ENCODE results near the gene PRR33.

PRR33 gene

DNA sequence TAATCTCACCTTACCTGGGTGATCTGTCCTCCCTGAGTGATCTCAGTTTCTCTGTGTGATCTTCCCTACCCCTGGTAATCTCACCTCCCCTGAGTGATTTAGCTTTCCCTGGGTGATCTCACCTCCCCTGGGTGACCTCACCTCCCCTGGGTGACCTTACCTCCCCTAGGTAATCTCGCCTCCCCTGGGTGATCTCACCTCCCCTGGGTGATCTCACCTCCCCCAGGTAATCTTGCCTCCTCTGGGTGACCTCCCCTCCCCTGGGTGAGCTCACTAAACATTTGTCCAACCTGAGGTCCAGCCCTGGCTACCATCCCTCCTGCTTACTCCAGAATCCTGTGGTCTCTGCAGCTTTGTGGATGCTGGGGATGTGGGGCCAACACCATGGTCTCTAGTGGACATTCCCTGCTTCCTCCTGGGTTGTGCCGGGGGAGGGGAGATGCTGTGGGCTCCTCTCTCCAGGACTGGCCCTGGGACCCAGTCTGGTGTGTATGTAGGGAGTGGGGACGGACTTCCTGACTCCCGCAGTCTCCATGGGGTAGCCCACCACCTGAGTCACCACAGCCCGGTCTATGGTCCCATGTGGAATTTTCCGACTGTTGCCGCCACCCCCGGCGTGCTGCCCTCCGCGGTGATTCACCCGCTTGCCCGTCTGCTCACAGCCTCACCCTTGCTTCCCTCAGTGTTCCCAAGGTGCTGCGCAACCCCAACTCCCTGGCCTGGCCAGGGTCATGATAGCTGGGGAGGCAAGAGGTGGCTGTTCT, 28.9 kb downstream of the PRR33 start:
- no peak for DNase-seq (ENCODE audit: low spot score)

DNA sequence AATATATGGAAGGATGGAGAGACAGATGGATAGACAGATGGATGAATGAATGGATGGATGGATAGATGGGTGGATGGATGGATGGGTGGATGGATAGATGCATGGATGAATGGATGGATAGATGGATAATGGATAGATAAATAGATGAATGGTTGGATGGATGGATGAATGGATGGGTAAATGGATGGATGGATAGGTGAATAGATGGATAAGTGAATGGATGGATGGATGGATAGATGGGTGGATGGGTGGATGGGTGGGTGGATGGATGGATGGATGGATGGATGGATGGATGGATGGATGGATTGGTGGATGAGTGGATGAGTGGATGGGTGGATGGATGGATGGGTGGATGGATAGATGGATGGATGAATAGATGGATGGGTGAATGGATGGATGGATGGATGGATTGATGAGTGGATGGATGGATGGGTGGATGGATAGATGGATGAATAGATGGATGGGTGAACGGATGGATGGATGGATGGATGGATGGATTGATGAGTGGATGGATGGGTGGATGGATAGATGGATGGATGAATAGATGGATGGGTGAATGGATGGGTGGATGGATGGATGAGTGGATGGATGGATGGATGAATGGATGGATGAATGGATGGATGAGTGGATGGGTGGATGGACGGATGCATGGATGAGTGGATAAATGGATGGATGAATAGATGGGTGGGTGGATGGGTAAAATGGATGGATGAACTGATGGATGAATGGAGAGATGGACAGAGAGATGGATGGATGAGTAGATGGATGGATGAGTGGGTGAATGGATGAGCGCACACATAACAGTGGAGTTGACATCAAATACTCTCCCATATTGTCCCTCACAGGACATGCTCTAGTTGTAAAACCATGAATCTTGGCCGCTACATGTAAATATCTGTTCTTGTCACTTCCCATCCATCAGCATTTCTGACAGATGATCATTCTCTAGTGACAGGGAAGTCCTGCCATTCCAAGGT, 30.0 kb downstream of the PRR33 start:
- DNase-seq (ENCODE audit: low spot score), result no peak

DNA sequence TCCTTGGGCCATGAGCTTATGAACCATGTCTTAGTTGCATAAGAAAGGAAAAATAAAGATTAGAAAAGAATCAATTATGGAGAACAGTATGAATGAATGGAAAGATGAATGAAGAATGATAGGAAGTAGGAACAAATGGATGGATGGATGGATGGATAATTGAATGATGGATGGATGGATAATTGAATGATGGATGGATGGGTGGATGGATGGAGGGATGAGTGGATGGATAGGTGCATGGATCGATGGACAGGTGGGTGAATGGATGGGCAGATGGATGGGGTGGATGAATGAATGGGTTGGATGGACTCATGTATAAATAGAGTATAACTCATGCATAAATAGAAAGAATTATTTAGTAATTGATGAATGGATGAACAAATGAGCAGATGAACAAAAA, 31.6 kb downstream of the PRR33 start:
- no peak for DNase-seq (ENCODE audit: low spot score)

- DNase-seq (ENCODE audit: low spot score), result no peak
Measured at GRCh38 chr11:1859004-1859403, 32.7 kb downstream of the PRR33 start.

GRCh38 chr11:1858576-1858975, 33.1 kb downstream of the PRR33 start:
- DNase-seq (ENCODE audit: low spot score), result no peak

GRCh38 chr11:1858154-1858553, 33.5 kb downstream of the PRR33 start:
- no peak for DNase-seq (ENCODE audit: low spot score)

DNA sequence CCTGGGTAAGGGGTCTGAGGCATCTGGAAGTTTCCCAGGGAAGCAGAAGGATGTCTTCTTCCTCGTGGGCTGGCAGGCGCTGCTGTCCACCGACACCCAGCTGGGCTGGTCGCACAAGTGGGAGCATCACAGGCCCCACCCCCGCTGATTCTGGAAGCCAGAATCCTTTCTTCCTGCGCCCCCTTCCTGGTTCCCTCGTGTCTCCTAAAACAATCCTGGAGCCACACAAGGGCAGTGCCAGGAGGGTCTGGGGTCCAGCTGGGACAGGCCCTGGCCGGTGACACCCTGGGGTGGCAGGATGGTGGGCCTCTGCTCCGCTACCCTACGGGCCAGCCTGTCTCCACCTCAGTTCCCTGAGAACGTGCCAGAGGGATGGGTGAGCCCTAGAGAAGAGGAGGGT, 34.6 kb downstream of the PRR33 start:
- no peak for DNase-seq (ENCODE audit: low spot score)

- no peak for DNase-seq (ENCODE audit: low spot score)
Measured at GRCh38 chr11:1856306-1857005, 35.2 kb downstream of the PRR33 start.

GRCh38 chr11:1855886-1856265, 35.8 kb downstream of the PRR33 start:
- no peak for DNase-seq (ENCODE audit: low spot score)

DNA sequence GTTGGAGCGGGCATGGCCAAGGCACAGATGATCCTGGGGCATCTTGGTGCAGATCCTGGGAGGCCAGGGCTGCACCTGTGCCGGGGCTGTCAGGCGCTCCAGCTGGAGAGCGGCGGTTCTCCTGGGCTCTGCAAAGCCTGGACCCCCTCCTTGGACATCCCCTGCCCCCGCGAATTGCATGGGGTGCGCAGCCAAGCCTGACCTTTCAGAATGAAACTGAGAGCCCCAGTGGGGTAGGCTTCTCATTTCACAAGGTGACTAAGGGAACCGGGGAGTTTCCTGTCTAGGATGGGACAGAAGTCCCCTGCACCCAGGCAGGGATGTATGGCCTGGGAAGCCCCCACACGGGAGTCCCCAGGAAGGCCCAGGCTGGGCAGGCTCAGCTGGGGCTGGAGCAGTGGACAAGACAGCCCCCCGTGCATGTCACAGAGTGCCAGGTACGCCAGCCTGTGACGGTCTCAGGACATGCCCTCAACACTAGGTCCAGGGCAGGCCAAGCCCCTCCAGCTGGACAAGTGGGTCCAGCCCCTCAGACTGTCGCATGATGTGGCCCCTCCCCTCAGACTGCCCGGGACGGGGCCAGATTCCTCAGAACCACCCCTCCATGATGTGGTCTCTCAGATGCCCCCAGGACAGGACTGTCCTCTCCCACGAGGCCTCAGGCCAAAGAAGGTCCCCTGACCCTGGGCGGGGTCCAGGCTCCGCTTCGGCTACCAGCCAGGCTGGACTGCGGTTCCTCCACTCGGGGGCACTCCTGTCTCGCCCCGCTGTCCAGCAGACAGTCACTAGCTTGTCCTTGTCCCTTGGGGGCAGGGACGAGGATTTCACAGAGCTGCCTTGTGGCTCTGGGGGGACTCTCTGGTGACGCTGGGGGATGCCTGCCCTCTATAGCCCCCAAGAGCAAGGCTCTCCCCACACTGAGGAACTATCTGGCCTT, 36.5 kb downstream of the PRR33 start:
- no peak for DNase-seq (ENCODE audit: low spot score)

GRCh38 chr11:1854132-1854948, 37.4 kb downstream of the PRR33 start:
- no peak for DNase-seq (ENCODE audit: low spot score)

DNA sequence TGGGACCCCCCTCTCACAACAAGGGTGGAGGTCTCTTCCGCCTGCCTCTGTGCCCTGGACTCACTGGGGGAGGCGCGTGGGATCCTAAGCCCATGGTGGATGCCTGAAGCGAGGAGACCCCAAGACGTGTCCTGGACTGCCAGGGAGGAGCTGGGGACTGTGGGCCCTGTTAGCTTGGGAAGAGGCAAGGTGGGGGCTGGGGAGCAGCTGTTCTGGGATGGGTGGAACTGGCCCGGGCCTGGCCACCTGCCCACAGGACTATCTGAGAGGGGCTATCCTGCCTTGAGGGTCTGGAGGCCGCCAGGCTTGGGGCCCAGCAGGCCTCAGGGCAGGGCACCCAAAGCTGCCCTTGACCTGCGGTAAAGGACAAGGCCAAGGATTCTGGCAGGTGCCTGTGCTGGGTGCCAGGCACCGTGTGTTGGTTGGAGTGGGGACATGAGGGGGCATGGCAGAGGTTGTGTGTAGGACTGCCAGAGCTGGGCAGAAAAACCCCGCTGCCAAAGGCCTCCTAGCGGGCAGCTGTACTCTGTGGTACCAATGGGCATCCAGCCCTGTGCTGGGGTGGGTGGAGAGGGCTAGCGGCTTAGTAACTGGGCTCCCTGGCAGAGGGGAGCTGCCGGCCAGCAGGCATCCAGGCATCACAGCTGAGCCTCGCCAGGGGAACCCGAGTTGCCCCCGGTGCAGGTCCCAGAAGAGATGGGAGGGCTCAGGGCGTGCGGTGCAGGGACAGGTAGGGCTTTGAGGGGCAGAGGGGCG, 38.1 kb downstream of the PRR33 start:
- no peak for DNase-seq (ENCODE audit: low spot score)

DNA sequence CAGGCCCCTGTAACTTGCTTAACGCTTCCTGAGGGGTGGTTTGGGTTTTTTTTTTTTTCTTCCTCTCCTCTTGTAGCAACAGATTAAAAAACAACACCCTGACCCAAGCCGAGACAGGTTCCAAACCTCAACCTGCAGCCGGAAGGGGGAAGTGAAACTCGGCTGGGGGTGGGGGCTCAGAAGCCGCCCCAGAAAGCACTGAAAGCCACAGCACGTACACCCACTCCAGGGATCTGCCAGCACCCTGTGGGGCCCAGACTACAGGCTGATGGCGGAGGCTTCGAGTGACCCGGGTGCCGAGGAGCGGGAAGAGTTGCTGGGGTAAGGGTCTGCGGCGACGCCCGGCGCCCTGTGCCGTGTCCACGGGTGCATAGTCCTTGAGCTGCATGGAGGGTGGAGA, 38.8 kb downstream of the PRR33 start, which contains the start of gene LSP1:
Gene LSP1, plus strand, starts transcription at position 208 of the 400 bp plus-strand sequence. Its CDS starts 61 bp downstream, at position 269.
- no peak for DNase-seq (ENCODE audit: low spot score)

GRCh38 chr11:1852271-1852876, 39.3 kb downstream of the PRR33 start:
- no peak for DNase-seq (ENCODE audit: low spot score)

- no peak for DNase-seq (ENCODE audit: low spot score)
Measured at GRCh38 chr11:1851468-1852180, 40.1 kb downstream of the PRR33 start.

GRCh38 chr11:1848640-1849430, 42.9 kb downstream of the PRR33 start:
- no peak for DNase-seq (ENCODE audit: low spot score)

DNA sequence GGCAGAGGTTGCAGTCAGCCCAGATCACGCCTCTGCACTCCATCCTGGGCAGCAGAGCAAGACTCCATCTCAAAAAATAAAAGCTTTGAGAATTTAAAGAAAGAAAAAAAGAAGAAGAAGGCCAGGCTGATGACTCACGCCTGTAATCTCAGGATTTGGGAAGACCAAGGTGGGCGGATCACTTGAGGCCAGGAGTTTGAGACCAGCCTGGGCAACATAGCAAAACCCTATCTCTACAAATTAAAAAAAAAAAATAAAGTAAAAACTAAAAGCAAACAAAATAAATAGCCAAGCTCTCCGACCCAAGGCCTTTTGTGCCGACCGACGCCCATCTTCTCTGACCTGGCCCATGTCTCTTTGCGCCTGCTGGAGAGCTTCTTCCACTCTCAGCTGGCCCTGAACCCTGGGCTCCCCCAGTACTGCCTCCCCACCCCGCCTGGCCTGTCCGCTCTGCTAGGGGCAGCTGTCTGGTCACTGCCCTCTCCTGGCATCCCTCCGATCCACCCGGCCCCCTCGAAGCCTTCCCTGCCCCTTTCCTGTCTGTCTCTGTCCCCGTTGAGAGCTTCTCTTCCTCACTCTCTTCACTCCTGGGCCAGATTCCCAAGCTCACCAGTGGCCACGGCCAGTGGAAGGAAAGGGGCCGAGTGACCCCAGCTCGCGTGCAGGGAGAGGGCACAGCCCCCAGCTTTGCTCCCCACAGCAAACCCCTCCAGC, 43.6 kb downstream of the PRR33 start:
- DNase-seq (ENCODE audit: low spot score), result no peak

Measured in hepatic stellate cell (primary cell).